Measurements from ENCODE around the gene UGT1A7.

Gene UGT1A7

GRCh38 chr2:233801357-233802131 is 119.8 kb downstream of the UGT1A7 start:
- DNase-seq = no peak

- DNase-seq = no peak
These were observed 120.6 kb downstream of the UGT1A7 start for GRCh38 chr2:233802132-233802815.

- DNase-seq = no peak
These were observed 121.7 kb downstream of the UGT1A7 start for GRCh38 chr2:233803292-233803911.

DNA sequence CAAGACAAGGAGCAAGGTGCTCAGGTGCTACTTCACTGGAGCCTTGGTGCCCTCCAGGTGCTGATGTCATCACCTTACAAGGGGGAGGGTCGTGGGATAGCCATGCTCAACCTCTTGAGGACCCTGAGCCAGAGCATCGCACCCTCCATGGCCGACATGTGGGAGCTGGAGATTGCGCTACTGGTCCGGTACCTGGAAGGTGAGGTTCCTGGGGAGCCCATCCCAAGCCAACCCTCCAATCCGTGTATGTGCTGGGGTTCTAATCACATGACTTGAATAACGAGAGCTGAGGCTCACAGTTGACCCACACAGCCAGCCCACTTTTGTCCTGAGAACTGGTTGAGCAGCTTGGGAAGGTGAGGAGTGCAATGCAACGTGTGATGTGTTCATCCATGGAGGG is 122.3 kb downstream of the UGT1A7 start:
- DNase-seq = no peak

- no peak for DNase-seq
These were observed 125.6 kb downstream of the UGT1A7 start for GRCh38 chr2:233807215-233807865.

DNA sequence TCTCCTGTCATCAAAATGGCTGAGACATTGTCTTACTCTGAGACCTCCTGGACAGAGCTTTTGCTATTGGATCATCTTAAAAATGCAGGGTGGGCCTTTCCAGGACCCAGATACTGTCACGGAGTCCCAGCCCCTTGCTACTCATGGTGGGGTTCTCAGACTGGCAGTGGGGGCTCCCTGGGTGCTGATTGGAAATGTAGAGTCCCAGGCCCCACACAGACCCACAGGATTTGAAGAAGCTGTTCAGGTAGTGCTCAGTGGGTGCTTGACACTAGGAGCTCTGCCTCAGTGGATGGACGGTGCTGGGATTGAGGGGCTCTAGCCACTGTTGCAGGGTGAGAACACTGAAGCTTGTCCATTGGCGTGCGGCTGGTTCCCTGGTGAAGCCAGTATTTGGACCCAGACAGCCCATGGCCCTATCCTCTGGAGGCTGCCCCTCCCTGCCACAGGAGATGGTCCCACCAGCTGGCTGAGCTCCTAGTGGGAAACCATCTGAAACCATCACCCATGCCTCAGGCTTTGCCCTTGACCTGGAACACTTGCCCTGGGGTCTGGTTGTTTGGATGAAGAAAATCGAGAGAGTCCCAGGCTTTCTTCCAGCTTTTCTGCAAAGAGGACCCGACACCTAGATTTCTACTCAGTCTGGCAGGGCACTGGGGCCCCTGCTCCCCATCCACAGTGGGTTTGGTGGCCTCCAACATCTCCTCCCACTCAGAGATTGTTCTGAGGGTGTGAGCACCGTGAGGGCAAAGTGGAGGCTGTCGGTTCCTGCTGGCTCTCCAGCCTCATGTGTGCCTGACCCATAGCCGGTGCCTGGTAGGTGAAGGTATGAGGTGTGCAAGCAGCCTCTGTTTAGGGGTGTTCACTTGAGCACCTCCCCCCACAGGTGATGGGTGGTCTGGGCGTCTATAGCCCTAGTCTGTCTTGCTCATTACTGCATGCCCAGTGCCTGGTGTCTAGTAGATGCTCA is 126.5 kb downstream of the UGT1A7 start:
- DNase-seq = no peak

DNA sequence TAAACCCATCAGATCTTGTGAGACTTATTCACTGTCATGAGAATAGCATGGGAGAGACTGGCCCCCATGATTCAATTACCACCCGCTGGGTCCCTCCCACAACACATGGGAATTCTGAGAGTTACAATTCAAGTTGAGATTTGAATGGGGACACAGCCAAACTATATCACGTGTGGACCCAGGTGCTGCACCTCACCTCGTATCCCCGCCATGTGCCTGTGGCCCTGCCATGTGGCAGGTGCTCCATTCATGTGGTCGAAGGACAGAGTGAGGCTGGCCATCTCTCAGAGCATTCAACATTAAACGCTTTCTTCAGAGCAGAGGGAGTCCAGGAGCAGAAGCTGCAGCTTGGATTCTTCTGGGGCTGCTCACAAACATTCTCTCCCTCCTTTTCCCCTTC is 128.7 kb downstream of the UGT1A7 start:
- DNase-seq = no peak

DNA sequence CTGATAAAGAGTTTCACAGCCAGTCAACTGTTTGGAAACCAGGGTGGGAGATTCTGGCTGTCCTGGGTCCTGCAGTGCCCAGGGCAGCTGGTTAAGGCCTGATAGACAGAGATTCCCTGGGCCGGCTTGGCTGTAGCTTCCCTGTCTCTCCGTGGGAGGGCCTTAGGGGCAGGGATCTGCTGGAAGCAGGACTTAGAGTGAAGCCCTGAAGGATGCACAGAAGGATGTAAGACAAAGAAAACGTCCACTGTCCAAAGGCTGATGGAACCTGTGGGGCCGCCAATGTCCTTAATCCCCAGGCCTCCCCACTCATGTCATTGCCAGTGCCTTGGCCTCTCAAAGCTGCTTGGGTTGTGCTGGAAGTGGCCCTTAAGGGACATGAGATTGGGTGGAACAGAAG is 129.4 kb downstream of the UGT1A7 start:
- no peak for DNase-seq

DNA sequence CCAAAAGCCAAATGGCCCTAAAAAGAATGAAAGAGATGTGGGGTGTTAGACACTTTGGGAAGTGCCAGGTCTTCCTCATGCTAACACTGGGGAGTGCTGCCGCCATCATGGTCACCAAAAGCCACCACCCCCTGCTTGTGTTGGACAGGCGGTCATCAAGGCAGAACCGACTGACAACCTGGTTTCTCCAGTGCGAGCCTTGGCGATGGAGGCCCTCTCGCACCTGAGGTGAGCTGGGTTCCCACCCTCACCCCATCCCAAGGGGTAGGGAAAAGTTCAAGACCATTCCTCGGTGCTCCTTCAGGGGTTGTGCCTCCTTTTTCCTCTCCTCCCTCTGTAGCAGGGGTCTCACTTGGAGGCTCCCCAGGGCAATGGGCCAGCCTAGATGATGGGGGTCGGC is 130.0 kb downstream of the UGT1A7 start:
- DNase-seq = no peak

DNA sequence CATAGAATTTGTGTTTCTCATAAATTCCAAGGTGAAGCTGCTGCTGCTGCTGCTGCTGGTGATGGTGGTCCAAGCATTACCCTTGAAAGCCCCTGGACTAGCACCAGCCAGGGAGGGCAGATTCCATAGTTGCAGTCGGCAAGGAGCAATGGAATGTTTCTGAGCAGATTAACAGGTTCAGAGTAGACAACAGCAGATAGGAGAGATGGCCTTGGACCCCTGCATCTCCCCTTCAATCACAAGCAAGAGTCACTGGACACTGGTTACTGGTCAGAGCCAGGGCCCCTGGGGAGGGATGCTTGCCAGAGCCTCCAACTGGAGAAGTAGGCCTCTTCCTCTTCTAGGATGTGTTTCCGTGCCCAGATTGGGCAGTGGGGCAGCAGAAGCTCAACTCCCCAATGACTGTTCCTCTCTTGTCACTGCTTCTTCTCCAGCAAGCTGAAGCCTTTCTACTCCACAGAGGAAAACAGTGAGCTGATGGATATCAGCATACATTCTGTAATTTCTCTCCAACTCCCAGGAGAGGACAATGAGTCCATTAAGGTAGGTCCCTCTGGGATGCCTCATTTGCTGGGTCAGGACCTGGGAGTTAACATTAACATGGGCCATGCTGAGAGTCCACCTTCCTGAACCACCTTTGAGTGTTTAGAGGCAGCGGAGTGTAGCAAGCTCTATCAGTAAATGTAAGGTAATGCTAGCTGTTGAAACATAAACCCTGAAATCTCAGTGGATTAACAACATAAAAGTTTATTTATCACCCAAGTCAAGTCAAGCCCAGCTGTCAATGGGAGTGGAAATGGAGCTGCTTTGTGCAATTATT is 131.7 kb downstream of the UGT1A7 start:
- DNase-seq = no peak

GRCh38 chr2:233814056-233814835 is 132.5 kb downstream of the UGT1A7 start:
- DNase-seq = no peak

DNA sequence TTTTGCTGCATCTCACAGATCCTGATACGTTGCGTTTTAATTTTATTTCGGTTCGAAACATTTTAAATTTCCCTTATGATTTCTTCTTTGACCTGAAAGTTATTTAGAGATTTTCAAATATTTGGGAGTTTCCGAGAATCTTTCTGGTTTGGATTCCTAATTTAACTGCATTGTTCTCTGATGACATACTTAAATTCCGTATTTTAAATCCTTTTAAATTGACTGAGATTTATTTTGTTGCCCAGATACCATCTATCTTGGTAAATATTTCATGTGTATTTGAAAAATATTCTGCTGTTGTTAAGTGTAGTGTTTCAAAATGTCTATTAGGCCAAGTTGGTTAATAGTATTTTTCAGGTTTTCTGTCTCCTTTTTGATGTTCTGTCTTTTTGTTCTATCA is 134.2 kb downstream of the UGT1A7 start:
- DNase-seq = no peak

DNA sequence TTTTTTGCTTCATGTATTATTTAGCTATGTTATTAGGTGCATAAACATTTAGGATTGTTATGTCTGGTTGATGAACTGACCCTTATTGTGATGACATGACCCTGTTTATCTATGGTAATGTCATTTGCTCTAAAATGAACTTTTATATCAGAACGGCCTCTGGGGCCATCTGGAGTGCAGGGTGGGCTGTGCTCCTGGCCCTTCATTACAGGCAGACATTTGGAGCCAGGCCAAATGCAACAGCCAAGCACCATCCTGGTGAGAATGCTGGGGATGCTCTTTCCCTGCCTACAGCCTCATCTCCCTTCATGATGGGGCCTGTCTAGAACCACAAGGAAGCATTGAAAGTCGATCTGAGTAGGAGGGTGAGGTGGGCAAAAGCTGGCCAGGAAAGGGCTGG is 134.6 kb downstream of the UGT1A7 start:
- no peak for DNase-seq

DNA sequence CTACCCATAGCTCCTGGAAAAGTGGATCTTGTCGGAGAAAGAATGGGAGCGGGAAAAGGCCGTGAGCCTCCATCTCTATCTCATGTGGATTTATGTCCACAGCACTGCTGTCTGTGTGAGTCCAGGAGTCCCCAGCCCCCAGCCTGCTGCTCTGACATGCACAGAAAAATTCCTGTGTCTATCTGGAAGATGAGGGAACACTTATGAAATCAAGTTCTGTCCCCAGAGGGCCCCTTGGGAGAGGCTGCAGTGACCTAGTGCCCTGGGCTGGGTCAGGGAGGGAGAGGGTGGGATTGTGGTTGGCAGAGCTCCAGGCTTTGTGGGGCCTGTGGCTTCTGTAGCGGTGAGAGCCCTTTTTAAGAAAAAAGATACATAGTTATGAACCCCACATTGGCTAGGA is 135.1 kb downstream of the UGT1A7 start:
- no peak for DNase-seq

- no peak for DNase-seq
These were observed 135.7 kb downstream of the UGT1A7 start for GRCh38 chr2:233817361-233817911.

GRCh38 chr2:233817995-233818638 is 136.4 kb downstream of the UGT1A7 start:
- DNase-seq = no peak

GRCh38 chr2:233818639-233819621 is 137.2 kb downstream of the UGT1A7 start:
- DNase-seq = no peak

Data from GF-D8 (cell line).